Retinal pigment epithelial cell (primary cell): ENCODE data around the gene STRN3.
"Not testable (repeated sequence)": the region's sequence is repeated elsewhere in the genome, so short reads cannot be mapped to it uniquely, and the experiment has no call there.

Experiments
- DNase-seq: peaks from one replicate; pipeline ENCODE4 v3.0.0-alpha.2; 2010; ENCODE audit warnings: low read depth
- H3K4me3 ChIP-seq: 2 replicates; pipeline ENCODE4 v1.5.1; 2011; ENCODE audit warnings: mild to moderate bottlenecking, low read length, control low read depth, moderate library complexity
- TF ChIP-seq, protein P1 (sequence below): conservative IDR thresholded peaks from 2 replicates; pipeline ENCODE4 v1.5.1; 2011; ENCODE audit warnings: low read depth, low read length, control low read depth, inconsistent platforms

STRN3 gene

DNA sequence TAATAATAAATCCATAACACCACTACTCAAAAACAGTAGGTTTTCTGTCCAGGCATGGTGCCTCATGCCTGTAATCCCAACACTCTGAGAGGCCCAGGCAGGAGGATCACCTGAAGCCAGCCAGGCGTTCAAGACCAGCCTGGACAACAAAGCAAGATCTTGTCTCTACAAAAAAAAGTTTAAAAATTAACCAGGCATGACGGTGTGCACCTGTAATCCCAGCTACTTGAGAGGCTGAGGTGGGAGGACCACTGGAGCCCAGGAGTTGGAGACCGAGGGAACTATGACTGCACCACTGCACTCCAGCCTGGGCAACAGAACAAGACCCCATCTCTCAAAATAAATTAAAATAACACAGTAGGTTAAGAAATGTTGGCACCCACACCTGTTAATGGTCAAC, 45.2 kb downstream of the STRN3 start:
- TF ChIP-seq, protein P1, sequence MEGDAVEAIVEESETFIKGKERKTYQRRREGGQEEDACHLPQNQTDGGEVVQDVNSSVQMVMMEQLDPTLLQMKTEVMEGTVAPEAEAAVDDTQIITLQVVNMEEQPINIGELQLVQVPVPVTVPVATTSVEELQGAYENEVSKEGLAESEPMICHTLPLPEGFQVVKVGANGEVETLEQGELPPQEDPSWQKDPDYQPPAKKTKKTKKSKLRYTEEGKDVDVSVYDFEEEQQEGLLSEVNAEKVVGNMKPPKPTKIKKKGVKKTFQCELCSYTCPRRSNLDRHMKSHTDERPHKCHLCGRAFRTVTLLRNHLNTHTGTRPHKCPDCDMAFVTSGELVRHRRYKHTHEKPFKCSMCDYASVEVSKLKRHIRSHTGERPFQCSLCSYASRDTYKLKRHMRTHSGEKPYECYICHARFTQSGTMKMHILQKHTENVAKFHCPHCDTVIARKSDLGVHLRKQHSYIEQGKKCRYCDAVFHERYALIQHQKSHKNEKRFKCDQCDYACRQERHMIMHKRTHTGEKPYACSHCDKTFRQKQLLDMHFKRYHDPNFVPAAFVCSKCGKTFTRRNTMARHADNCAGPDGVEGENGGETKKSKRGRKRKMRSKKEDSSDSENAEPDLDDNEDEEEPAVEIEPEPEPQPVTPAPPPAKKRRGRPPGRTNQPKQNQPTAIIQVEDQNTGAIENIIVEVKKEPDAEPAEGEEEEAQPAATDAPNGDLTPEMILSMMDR, result no peak
- no peak for DNase-seq
- no peak overlapping the region for H3K4me3 ChIP-seq

DNA sequence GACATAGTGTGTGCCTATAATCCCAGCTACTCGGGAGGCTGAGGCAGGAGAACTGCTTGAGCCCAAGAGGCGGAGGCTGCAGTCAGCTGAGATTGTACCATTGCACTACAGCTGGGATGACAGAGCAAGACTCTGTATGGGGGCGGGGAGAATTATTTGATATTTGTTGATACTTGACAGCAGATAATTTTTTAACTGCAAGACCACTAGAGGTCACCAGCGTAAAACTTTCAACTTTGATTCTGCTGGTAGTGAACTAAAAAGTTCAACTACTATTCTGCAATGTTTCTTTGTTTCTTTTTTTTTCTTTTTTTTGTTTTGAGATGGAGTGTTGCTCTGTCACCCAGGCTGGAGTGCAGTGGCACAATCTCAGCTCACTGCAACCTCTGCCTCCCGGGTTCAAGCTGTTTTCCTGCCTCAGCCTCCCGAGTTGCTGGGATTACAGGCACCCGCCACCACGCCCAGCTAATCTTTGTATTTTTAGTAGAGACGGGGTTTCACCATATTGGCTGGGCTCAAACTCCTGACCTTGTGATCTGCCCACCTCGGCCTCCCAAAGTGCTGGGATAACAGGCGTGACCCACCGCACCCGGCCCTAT, 46.0 kb downstream of the STRN3 start:
- TF ChIP-seq, protein P1, result peak; percentile 64
- peak; percentile 33 for DNase-seq
- not testable (repeated sequence) for H3K4me3 ChIP-seq

DNA sequence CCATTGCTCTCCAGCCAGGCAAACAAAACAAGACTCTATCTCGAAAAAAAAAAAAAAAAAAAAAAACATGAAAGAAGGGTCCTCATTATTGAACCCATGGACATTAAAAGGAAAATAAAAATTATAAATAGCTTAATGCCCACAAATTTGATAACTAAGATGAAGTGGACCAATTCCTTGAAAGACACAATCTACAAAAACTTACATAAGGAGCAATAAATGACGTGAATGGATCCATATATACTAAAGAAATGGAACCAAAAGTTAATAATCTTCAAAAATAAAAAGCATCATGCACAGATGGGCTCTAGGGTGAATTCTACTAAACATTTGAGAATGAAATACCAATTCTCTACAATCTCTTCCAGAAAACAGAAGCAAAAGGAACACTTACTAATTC, 48.4 kb downstream of the STRN3 start:
- no peak for DNase-seq
- no peak overlapping the region for H3K4me3 ChIP-seq
- TF ChIP-seq, protein P1, result no peak

DNA sequence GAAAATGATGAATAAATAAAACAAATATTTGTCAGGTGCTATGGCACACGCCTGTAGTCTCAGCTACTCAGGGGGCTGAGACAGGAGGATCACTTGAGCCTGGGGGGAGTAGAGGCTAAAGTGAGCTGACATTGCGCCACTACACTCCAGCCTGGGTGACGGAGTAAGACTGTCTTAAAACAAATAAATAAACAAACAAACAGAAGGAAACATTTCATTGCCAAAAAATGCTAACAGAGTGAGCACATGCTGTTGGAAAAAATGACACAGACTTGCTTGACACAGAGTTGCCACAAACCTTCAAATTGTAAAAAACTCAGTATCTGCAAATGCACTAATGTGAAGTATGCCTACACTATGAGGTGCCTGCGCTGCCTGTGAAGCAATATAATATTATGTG, 51.6 kb downstream of the STRN3 start:
- no peak for DNase-seq
- TF ChIP-seq, protein P1, result no peak
- H3K4me3 ChIP-seq, result no peak overlapping the region

DNA sequence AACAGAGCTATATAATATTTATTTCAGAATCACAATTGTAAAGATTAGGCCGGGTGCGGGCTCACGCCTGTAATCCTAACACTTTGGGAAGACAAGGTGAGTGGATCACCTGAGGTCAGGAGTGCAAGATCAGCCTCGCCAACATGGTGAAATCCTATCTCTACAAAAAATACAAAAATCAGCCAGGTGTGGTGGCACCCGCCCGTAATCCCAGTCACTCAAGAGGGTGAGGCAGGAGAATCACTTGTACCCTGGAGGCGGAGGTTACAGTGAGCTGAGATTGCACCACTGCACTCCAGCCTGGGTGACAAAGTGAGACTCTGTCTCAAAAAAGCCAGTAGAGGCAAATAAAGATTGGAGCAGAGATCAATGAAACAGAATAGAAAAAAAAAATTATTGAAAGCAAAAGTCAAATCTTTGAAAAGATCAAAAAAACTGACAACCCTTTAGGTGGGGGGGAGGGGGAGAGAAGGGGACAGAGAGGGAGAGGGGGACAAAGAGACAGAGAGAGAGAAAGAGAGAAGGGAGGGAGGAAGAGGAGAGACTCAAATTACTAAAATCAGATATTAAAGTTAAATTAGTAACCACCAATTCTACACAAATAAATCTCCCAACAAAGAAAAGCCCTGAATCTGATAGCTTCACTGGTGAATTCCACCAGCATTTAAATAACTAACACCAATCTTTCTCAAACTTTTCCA, 53.1 kb downstream of the STRN3 start:
- no peak for DNase-seq
- TF ChIP-seq, protein P1, result no peak
- no peak overlapping the region for H3K4me3 ChIP-seq

DNA sequence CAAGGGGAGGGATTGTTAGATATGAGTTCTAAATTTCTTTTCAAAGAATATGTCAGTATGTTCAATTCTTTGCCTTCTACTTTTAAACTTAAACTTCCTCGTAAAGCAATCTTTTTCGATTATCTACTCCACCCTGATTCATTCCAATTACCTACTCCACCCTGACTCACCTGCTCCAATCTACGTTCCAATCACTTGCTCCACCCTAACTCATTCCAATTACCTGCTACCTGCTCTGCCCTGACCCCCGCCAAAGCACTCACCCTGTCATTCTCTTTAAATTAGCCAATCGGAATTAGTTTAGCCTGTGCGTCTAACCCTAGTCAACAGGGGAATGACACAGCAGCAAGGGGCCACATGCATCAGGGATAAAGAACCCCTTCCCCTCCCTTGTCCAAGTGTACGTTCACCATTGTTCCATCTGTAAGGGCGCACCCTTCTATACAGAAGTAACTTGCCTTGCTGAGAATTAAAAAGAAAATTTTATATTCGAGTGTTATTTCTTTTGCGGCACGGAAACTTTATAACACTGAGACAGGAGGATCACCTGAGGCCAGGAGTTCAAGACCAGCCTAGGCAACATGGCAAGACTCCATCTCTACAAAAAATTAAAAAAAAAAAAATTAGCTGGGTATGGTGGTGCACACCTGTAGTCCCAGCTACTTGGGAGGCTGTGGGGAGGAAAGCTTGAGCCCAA, 54.0 kb downstream of the STRN3 start:
- DNase-seq, H3K4me3 ChIP-seq: not testable (repeated sequence)

DNA sequence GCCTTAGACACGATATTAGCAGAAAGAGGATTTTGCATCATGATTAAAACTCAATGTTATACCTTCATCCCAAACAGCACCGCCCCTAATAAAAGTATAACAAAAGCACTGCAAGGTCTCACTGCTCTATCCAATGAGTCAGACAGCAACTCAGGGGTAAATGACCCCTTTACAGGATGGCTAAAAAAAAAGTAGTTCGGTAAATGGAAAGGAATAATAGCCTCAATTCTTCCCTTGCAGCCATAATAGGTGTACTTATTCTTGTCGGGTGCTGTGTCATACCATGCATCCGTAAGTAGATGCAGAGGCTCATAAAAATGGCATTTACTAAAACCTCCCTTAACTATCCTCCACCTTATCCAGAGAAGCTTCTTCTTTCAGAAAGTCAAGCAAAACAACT, 54.6 kb downstream of the STRN3 start:
- no peak for DNase-seq
- TF ChIP-seq, protein P1, result no peak
- H3K4me3 ChIP-seq, result no peak overlapping the region

DNA sequence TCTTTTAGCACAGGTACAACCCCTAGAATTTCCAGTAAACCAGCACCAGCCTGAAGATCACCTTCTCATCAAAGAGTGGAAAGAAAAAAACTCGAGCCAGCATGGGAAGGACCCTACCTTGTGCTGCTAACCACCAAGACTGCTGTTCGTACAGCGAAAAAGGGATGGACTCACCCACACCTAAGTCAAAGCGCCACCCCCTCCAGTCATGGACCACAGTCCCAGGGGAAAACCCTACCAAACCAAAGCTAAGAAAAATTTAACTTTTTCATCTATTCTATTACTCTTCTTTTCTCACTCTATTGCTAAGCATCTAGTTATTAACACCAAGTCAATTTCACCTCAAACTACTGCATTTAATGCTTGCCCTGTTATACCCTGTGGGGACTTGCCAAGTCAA, 56.4 kb downstream of the STRN3 start:
- not testable (repeated sequence) for DNase-seq, H3K4me3 ChIP-seq

DNA sequence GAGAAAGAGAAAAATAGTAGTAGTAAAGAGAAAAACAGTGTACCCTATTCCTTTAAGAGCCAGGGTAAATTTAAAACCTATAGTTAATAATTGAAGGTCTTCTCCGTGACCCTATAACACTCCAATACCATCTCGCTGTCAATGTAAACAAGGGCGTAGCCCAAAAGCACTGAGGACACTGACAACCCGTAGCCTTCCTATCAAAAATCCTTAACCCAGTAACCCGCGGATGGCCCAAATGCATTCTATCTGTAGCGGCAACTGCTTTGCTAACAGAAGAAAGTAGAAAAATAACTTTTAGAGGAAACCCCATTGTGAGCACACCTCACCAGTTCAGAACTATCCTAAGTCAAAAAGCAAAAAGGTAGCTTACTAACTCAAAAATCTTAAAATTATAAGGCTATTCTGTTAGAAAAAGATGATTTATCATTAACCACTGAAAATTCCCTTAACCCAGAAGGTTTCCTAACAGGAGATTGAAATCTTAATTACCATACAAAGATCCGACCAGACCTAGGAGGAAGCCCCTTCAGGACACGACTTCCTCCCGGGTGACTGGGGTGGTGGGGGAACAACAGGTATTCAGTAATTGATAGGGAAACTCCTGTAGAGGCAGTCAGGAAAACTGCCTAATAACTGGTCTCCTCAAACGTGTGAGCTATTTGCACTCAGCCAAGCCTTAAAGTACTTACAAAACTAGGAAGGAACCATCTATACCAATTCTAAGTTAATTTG, 58.6 kb downstream of the STRN3 start:
- H3K4me3 ChIP-seq, DNase-seq: not testable (repeated sequence)
